Stimulated activated CD4-positive, alpha-beta T cell treated with anti-CD3 and anti-CD28 coated beads, Interleukin-2, amount 100 ng/mL, for 4 hours (primary cell): ENCODE results near the gene ZFAND3.

ENCODE experiments used
- DNase-seq: peaks from one replicate; pipeline ENCODE4 v3.0.0-alpha.2; 2020; ENCODE audit warnings: low read depth

ZFAND3 gene

GRCh38 chr6:37827603-37828265 lies 8.2 kb downstream of the ZFAND3 start:
- DNase-seq, result no peak

DNA sequence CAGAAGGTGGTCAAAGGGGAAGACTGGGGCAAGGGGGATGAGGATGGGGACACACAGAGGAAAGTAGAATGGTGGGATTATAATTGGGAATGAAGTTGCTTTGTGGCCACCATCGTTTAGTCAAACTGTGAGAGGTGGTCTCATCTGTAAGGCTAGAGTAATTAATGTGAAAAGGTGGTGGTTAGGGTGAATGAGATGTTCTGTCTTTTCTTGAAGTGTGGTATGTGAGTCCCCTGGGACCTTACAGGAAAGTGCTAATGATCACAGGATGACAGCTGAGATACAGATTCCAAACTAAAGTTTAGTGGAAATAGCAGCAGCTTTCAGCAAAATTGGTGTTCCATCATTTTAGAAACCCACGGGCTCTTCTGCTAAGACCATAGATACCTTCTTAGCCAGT lies 10.7 kb downstream of the ZFAND3 start:
- DNase-seq, result no peak

GRCh38 chr6:37831457-37831856 lies 11.9 kb downstream of the ZFAND3 start:
- DNase-seq, result no peak

GRCh38 chr6:37835923-37836322 lies 16.4 kb downstream of the ZFAND3 start:
- no peak for DNase-seq

DNA sequence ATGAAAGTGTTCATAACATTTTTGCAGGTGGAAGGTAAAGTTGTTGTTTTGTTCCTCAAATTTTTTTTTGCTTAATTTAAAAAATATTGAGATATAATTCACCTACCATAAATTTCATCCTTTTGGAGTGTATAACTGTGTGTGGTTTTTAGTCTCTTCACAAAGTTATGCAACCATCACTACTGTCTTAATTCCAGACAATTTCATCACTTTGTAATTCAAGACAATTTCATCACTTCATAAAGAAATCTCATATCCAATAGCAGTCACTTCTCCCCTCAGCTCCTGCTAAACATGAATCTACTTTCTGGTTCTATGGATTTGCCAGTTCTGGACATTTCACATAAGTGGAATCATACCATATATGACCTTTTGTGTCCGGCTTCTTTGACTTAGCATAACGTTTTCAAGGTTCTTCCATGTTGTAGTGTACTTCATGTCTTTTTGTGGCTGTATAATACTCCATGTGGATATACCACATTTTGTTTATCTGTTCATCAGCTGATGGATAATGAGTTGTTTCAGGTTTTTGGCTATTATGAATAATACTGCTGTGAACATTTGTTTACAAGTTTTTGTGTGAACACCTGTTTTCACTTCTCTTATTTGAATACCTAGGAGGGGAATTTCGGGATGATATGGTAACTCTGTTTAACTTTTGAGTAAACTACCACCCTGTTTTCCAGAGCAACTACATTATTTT lies 18.8 kb downstream of the ZFAND3 start:
- no peak for DNase-seq

DNA sequence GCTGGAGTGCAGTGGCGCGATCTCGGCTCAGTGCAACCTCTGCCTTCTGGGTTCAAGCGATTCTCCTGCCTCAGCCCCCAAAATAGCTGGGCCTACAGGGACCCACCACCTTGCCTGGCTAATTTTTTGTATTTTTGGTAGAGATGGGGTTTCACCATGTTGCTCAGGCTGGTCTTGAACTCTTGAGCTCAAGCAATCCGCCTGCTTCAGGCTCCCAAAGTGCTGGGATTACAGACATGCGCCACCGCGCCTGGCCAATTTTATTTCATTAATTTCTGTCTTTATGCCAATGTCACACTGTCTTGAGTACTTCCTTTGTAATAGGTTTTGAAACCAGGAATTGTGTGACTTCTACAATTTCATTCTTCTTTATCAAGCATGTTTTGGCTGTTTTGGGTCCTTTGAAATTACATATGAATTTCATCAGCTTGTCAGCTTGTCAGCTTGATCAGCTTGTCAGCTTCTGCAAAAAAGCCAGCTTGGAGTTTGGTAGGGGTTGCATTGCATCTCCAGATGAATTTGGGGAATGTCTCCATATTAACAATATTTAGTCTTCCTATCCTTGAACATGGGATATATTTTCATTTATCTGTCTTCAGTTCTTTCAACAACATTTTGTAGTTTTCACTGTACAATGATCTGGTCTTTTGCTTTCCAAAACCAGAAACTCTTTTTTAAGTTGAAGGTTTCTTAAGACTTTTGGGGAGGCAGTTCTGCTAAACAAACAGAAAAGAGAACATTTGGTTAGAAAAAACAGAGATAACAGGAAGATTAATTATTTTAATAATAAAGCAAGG lies 20.8 kb downstream of the ZFAND3 start:
- no peak for DNase-seq

- DNase-seq, result no peak
Observed at GRCh38 chr6:37840940-37841300, 21.4 kb downstream of the ZFAND3 start.

GRCh38 chr6:37845026-37845911 lies 25.7 kb downstream of the ZFAND3 start:
- DNase-seq, result no peak

DNA sequence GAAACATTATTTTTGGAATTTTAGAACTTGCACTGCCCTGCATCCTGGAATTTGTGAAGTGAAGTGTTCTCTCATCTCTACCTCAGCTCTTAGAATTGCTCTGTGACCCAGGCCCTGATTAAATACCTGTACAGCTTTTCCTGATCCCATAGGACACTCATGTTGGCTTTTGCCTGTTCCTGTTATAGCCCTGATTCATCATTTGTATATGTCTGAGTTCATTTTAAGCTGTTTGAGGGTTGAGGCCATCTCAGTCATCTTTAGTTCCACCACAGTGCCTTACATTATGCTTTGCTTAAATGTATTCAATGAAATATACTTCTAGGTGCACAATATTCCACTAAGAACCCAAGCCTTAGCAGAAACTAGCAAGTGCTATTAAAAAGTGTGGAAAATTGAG lies 26.4 kb downstream of the ZFAND3 start:
- DNase-seq, result no peak

GRCh38 chr6:37847704-37848103 lies 28.2 kb downstream of the ZFAND3 start:
- DNase-seq, result no peak

DNA sequence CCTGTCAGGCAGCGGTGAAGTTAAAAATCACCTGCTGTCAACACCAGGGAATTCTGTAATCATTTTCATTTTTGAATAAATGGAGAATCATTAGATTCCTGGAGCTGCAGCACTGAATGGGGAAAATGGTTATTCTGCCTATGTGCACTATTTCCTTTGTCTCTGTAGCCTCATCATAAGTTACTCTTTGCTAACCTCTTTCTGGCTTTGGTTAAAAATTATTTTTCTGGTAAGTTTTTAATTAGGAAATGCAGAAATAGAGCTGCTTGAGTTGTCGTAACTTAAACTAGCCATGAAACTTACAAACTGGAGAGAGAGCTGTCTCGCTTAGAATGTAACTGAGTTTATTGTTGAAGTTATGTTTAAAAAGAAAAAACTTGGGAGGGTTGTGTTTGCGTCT lies 28.8 kb downstream of the ZFAND3 start:
- no peak for DNase-seq

DNA sequence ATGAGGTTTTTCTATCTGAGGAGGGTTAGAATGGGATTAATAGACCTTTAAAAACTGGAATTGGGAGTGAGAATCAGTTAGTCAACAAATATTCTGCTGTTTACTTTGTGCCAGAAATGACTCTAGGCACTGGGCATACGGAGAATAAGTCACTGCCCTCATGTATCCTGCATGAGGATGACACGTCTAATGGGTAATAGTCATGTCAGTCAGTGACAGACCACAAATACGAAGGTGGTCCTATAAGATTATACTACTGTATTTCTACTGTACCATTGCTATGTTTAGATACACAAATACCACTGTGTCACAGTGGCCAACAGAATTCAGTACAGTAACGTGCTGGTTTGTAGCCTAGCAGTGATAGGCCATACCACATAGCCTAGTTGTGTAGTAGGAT lies 30.7 kb downstream of the ZFAND3 start:
- DNase-seq, result no peak

DNA sequence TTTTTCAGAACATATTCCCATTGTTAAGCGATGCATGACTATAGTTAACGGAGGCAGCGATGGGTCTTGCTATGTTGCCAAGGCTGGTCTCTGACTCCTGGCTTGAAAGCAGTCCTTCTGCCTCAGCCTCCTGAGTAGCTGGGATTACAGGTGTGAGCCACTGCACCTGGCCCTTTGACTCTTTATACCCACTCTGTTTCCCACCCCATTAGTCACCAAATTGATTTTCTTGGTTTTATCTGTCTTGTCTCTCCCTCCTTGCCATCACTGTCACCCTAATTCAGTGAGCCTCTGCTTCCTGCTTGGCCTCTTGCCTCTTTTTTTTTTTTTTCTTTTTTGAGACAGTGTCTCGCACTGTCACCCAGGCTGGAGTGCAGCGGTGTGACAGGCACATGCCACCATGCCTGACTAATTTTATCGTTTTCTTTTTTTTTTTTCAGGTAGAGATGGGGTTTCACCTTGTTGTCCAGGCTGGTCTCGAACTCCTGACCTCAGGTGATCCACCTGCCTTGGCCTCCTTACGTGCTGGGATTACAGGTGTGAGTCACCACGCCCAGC lies 31.3 kb downstream of the ZFAND3 start:
- DNase-seq, result no peak

DNA sequence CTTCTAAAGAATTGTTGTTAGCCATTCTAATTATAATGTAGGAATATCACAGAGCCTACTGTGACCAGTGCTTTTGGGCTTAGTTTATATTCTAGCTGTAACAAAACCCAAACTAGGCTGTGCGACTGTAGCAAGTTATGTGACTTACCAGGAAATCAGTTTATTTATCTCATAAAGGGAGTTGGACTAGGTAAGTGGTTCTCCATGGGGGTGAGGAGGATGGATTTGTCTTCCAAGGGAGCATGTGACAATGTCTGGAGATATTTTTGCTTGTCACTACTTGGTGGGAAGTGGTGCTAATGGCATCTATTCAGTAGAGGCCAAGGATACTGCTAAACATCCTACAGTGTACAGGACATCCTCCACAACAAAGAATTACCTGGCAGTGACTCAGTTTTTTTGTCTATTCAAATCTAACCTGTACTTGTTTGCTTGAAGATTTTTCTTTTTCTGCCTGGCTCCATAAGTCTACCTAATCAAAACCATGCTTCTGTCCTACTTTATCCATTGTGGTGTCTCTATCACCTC lies 32.5 kb downstream of the ZFAND3 start:
- no peak for DNase-seq

- no peak for DNase-seq
Observed at GRCh38 chr6:37856285-37856684, 36.8 kb downstream of the ZFAND3 start.

DNA sequence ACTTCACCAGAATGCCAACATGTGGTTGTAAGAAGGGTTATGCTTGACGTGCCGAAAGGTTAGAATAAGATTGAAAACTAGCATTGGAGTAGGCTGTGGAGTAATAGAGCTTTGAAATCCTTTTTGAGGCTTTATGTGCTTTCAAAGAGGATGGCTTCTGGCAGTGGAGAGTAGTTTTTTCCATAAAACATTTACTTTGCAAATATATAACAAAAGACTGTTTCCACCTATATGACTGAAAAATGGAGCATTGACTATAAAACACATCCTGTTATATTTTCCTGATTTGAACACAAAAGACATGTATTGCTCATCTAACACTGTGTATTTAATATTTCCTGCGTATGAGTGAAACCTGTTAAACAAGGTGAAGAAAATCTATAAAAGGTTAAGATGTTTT lies 38.8 kb downstream of the ZFAND3 start:
- no peak for DNase-seq

- no peak for DNase-seq
Observed at GRCh38 chr6:37860226-37860839, 40.8 kb downstream of the ZFAND3 start.

DNA sequence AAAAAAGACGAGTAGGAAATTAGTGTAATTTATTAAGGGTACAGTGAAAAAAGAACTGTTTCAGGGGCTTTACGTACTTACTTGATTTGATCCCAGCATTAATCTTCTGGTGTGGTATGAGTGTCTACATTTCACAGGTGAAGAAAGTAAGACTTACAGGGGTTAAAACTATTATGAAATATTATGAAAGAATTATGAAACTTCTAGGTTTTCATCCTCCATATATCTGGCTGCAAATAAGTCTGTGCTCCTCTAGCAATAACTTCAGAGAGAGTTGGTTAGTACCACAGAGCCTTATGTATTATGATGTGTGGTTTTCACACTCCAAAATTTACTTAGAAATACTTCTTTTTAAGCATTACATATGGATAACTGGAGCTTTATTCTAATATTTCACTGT lies 41.9 kb downstream of the ZFAND3 start:
- DNase-seq, result no peak

GRCh38 chr6:37862430-37862829 lies 42.9 kb downstream of the ZFAND3 start:
- DNase-seq, result no peak

DNA sequence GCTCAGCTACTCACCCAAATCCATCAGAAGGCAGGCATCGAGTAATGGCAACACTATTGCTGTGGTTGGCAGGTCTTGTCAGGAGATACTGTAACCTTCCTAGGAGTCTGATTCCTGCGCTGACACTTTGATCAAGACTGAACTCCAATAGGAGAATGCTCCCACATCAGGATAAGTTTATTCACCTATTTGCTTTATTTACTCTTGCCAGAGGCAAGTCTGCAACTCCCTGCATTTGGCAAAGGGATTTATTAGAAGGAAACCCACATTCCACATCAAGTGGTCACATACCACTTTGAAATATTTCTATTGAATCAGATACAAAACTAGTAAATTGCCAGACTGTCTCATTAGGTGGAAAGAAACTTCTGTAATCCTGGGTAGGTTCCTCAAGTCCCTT lies 43.5 kb downstream of the ZFAND3 start:
- DNase-seq, result no peak

DNA sequence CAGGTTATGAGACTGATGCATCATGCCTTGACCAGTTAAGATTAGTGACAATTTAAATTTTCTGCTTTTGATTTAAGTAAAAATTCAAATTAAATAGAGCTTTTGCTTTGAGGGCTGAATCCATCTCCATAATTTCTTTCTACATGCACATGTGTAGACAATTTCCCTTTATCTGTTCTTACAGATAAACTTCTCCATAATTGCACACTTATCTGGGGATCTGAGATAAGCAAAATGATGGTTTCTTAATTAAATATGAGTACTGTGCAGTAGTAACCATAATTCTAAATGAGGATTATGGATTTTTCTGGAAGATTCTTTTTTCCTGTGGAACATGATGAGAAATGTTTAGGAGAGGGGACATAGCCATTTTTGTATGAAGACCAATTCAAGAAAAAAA lies 44.7 kb downstream of the ZFAND3 start:
- no peak for DNase-seq
